IMR-90 (cell line): ENCODE data around the gene PCDH1. TPM values are rescaled to one million over a fixed set of nuclear protein-coding genes. Genes with fewer than 3 reads are reported as not detected.

Experiments
- ATAC-seq: fragments of 200-7000 bp; cut with Tn5 transposase; 2 replicates; pipeline ENCODE4 v1.9.1; 2020; ENCODE audit warnings: low read depth, mild to moderate bottlenecking, moderate library complexity
- BruUV-seq: library from RNA; stranded (reverse); fragments of 400-500 nt; replicated peaks from 2 replicates; lab custom pipeline; 2021; lab: Mats Ljungman, UMichigan
- CTCF ChIA-PET: fragments of 300-600 bp; formaldehyde crosslinking; extraction: SDS; loops from one replicate; lab custom pipeline; 2021; ENCODE audit warnings: antibody characterized with exemption; lab: Yijun Ruan, JAX
- POLR2A ChIA-PET: fragments of 300-600 bp; sonication (Branson Sonifier 250); formaldehyde crosslinking; loops from one replicate; lab custom pipeline; 2022; ENCODE audit warnings: antibody characterized with exemption; ENCODE audit not compliant: unreplicated experiment; lab: Charles Lee
- DNase-seq: peaks from one replicate; pipeline ENCODE4 v3.0.0; 2013
- H2AFZ ChIP-seq: replicated peaks from 2 replicates; pipeline ENCODE3; 2013; ENCODE audit warnings: low read length, mild to moderate bottlenecking; ENCODE audit not compliant: poor library complexity
- H2AK5ac ChIP-seq: 2 replicates; pipeline ENCODE4 v1.6.1; 2013; ENCODE audit warnings: low read depth, low read length, inconsistent platforms
- H2AK9ac ChIP-seq: replicated peaks from 2 replicates; pipeline ENCODE3; 2013; ENCODE audit warnings: mild to moderate bottlenecking, low read depth, low read length, moderate library complexity; ENCODE audit not compliant: poor library complexity
- H2BK120ac ChIP-seq: 2 replicates; pipeline ENCODE4 v1.6.1; 2013; ENCODE audit warnings: low read depth, low read length, inconsistent platforms
- H2BK15ac ChIP-seq: 3 replicates; pipeline ENCODE4 v1.6.1; 2013; ENCODE audit warnings: low read depth, low read length, inconsistent platforms
- H2BK20ac ChIP-seq: 2 replicates; pipeline ENCODE4 v1.6.1; 2013; ENCODE audit warnings: low read depth, mild to moderate bottlenecking, inconsistent platforms, low read length, moderate library complexity
- H2BK5ac ChIP-seq: 2 replicates; pipeline ENCODE4 v1.6.1; 2013; ENCODE audit warnings: mild to moderate bottlenecking, low read depth, low read length, inconsistent platforms; ENCODE audit not compliant: poor library complexity, severe bottlenecking
- H3K14ac ChIP-seq: replicated peaks from 2 replicates; pipeline ENCODE4 v1.6.1; 2013; ENCODE audit warnings: low read depth, low read length, inconsistent platforms
- H3K18ac ChIP-seq: 2 replicates; pipeline ENCODE4 v1.6.1; 2013; ENCODE audit warnings: low read depth, low read length, control low read depth
- H3K23ac ChIP-seq: 2 replicates; pipeline ENCODE4 v1.6.1; 2013; ENCODE audit warnings: low read depth, low read length, inconsistent platforms
- H3K27ac ChIP-seq: 2 replicates; pipeline ENCODE4 v1.5.1; 2013; ENCODE audit warnings: mild to moderate bottlenecking, control low read depth, low read length; ENCODE audit not compliant: insufficient read depth
- H3K27me3 ChIP-seq: 2 replicates; pipeline ENCODE4 v1.6.1; 2013; ENCODE audit warnings: low read length; ENCODE audit not compliant: control insufficient read depth, insufficient read depth
- H3K36me3 ChIP-seq: 2 replicates; pipeline ENCODE4 v1.6.1; 2013; ENCODE audit warnings: low read length, mixed read lengths; ENCODE audit not compliant: control insufficient read depth, insufficient read depth
- H3K4ac ChIP-seq: 2 replicates; pipeline ENCODE4 v1.6.1; 2013; ENCODE audit warnings: low read depth, low read length, inconsistent platforms
- H3K4me1 ChIP-seq: 2 replicates; pipeline ENCODE4 v1.6.1; 2013; ENCODE audit warnings: low read length, mixed read lengths; ENCODE audit not compliant: control insufficient read depth, insufficient read depth
- H3K4me2 ChIP-seq: 2 replicates; pipeline ENCODE4 v1.6.1; 2013; ENCODE audit warnings: low read depth, mild to moderate bottlenecking, control low read depth, low read length, moderate library complexity
- H3K4me3 ChIP-seq: 2 replicates; pipeline ENCODE4 v1.5.1; 2013; ENCODE audit warnings: low read depth, mild to moderate bottlenecking, control low read depth, low read length, moderate library complexity; ENCODE audit not compliant: insufficient read depth
- H3K56ac ChIP-seq: 2 replicates; pipeline ENCODE4 v1.6.1; 2013; ENCODE audit warnings: low read length, inconsistent platforms; ENCODE audit not compliant: insufficient read depth; ENCODE audit errors: extremely low read depth
- H3K79me1 ChIP-seq, 2 experiments: 2 replicates each; pipeline ENCODE4 v1.6.1; 2013; ENCODE audit warnings: low read length in 2 of 2, inconsistent platforms in 1 of 2, low read depth in 1 of 2
- H3K9ac ChIP-seq: 2 replicates; pipeline ENCODE4 v1.6.1; 2013; ENCODE audit warnings: low read depth, low read length, control low read depth
- H3K9me1 ChIP-seq: 2 replicates; pipeline ENCODE4 v1.6.1; 2013; ENCODE audit warnings: low read length, inconsistent platforms; ENCODE audit not compliant: insufficient read depth
- H3K9me3 ChIP-seq: 2 replicates; pipeline ENCODE4 v1.6.1; 2013; ENCODE audit warnings: low read length; ENCODE audit not compliant: control insufficient read depth, insufficient read depth
- H4K20me1 ChIP-seq: 2 replicates; pipeline ENCODE4 v1.6.1; 2013; ENCODE audit warnings: low read length, inconsistent platforms; ENCODE audit not compliant: insufficient read depth
- H4K5ac ChIP-seq: 2 replicates; pipeline ENCODE4 v1.6.1; 2013; ENCODE audit warnings: mild to moderate bottlenecking, low read depth, low read length, control low read depth
- H4K8ac ChIP-seq, 2 experiments: 2 replicates each; pipeline ENCODE4 v1.6.1; 2013; ENCODE audit warnings: low read depth in 2 of 2, low read length in 2 of 2, control low read depth in 1 of 2, inconsistent platforms in 1 of 2
- H4K91ac ChIP-seq: 2 replicates; pipeline ENCODE4 v1.6.1; 2013; ENCODE audit warnings: low read depth, low read length, inconsistent platforms; ENCODE audit not compliant: insufficient read depth
- CEBPB ChIP-seq: IDR thresholded peaks from 2 replicates; pipeline ENCODE4 v1.6.1; 2012; ENCODE audit warnings: low read depth, low read length, improper control_type of control experiment
- CHD1 ChIP-seq: IDR thresholded peaks from 2 replicates; pipeline ENCODE4 v1.6.1; 2012; ENCODE audit warnings: low read depth, low read length, improper control_type of control experiment
- MXI1 ChIP-seq: IDR thresholded peaks from 2 replicates; pipeline ENCODE4 v1.6.1; 2012; ENCODE audit warnings: low read depth, mild to moderate bottlenecking, low read length, moderate library complexity, borderline replicate concordance
- RFX5 ChIP-seq: IDR thresholded peaks from 2 replicates; pipeline ENCODE4 v1.8.0; 2012; ENCODE audit warnings: low read depth, mild to moderate bottlenecking, low read length, moderate library complexity
- WGBS, 2 experiments: methylation state at CpG; one replicate each; pipeline versions ENCODE4 v1.1.5 to v1.1.7; 2013; ENCODE audit warnings: missing lambda C conversion rate in 2 of 2; ENCODE audit not compliant: insufficient read length in 1 of 2; ENCODE audit errors: extremely low coverage in 2 of 2; 5-methylcytosine and 5-hydroxymethylcytosine counted together
- dilution Hi-C: fragments of 300-500 bp; cut with HindIII; formaldehyde crosslinking; loops from one replicate; pipeline ENCODE4 v1.14.3; 2018; ENCODE audit warnings: low sequenced_read_pairs; ENCODE audit not compliant: unreplicated experiment
- in situ Hi-C: fragments of 300-500 bp; cut with MboI; formaldehyde crosslinking; loops from 3 replicates; pipeline ENCODE4 v1.14.3; 2019; ENCODE audit warnings: low sequenced_read_pairs, inconsistent platforms, mixed read lengths
- intact Hi-C: fragments of 100-400 bp; cut with micrococcal nuclease; formaldehyde crosslinking; loops from 2 replicates; pipeline ENCODE4 v1.10.0; 2022
- polyA plus RNA-seq, 3 experiments: library from polyadenylated mRNA; depleted of rRNA; stranded (reverse); fragments of >200 nt; gene quantifications; 2 replicates each; pipeline ENCODE4 v1.2.3, GENCODE V29; 2012; ENCODE audit warnings: low replicate concordance in 1 of 3
- total RNA-seq: library from RNA; depleted of rRNA; stranded (reverse); fragments of >200 nt; gene quantifications from 2 replicates; pipeline ENCODE4 v1.2.3, GENCODE V29; 2012
- TF ChIP-seq, protein P1 (sequence below): fragments of 150-350 bp; IDR thresholded peaks from 2 replicates; pipeline ENCODE4 v1.6.1; 2017; ENCODE audit warnings: mild to moderate bottlenecking, antibody characterized with exemption, low read length, low read depth

The PCDH1 gene
- total and polyA plus RNA-seq, 2 of the 4 experiments (the other 2 are of a cell fraction), result 0.74 to 0.90 TPM

DNA sequence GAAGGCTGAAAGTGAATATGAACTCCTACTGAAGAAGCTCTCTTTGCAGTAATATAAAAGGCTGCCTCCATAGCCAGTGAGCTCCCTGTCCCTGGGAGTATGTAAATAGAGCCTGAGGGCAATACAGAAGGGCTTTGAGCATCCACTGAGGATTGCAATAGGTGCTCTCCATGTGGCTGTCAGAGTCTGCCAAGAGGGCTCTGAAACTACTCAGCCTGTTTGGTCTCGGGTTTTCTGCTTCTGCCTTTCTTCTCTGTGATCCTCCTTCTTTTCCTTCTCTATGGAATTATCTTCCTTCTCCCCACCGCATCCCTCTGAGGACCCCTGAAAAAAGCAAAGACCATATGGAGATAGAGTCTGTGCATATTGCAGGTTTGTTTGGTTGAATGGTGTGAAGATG, 69.4 kb downstream of the PCDH1 start:
- Histone ChIP-seq H3K9me1 (no peaks in the 10 kb centered on the region), H3K4ac (no peak overlapping the region), H2BK5ac (no peak overlapping the region), H4K20me1 (no peaks in the 10 kb centered on the region), H2AK9ac (no peak overlapping the region), H3K79me1 (no peaks in the 10 kb centered on the region), H3K36me3 (no peaks in the 10 kb centered on the region), H3K18ac (no peak overlapping the region), H3K4me1 (no peaks in the 10 kb centered on the region), H2BK120ac (no peak overlapping the region), H3K4me3 (no peak overlapping the region), H4K5ac (no peak overlapping the region), H3K14ac (no peak overlapping the region), H3K56ac (no peak overlapping the region), H4K91ac (no peak overlapping the region), H3K9ac (no peak overlapping the region), H3K27ac (no peak overlapping the region), H2BK15ac (no peak overlapping the region), H3K9me3 (no peaks in the 10 kb centered on the region), H2AFZ (no peak overlapping the region), H3K27me3 (peaks cover 86% of the 10 kb centered on the region), H2BK20ac (no peak overlapping the region), H4K8ac (no peak overlapping the region), H3K23ac (no peak overlapping the region), H2AK5ac (no peak overlapping the region), H3K4me2 (no peak overlapping the region)
- TF ChIP-seq CHD1, result no peak
- TF ChIP-seq, protein P1, sequence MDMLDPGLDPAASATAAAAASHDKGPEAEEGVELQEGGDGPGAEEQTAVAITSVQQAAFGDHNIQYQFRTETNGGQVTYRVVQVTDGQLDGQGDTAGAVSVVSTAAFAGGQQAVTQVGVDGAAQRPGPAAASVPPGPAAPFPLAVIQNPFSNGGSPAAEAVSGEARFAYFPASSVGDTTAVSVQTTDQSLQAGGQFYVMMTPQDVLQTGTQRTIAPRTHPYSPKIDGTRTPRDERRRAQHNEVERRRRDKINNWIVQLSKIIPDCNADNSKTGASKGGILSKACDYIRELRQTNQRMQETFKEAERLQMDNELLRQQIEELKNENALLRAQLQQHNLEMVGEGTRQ, result no peak
- no peak for TF ChIP-seq MXI1
- no peak for TF ChIP-seq RFX5
- TF ChIP-seq CEBPB, result no peak
- dilution Hi-C loops (no loop called here), intact Hi-C loops (no loop called here), in situ Hi-C loops (no loop called here)
- CTCF ChIA-PET, result no interaction called here
- POLR2A ChIA-PET, result no interaction called here
- no TSS peak for BruUV-seq
- no CpG with 5 or more reads among the region's 2 CpGs for WGBS, 2 experiments
- ATAC-seq, result no peak
- no peak for DNase-seq
